Measurements from ENCODE around the gene LPAR1.
"Not testable (repeated sequence)": the region's sequence is repeated elsewhere in the genome, so short reads cannot be mapped to it uniquely, and the experiment has no call there.

The LPAR1 gene

DNA sequence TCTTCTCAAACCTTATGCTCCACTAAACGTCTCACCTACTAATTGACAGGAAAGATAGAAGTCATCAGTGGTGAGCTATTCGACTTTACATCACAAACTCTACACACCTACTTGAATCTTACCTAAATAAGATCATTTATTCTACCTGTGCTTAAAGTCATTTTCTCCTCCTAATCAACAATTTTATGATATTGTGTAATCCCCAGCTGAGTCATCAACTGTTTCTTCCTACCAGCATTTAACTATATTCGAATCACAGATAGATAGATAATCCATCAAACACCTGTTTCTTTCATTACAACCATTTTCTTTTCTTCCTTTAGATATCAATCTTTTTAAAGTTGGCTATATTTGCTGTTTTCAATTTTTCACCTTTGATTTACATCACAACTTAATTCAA lies 181.5 kb downstream of the LPAR1 start:
- DNase-seq, result no peak

- no peak for DNase-seq
Measured at GRCh38 chr9:110850401-110851135, 187.7 kb downstream of the LPAR1 start.

GRCh38 chr9:110847671-110848070 lies 190.6 kb downstream of the LPAR1 start:
- DNase-seq, result no peak

GRCh38 chr9:110846215-110846614 lies 192.1 kb downstream of the LPAR1 start:
- DNase-seq, result no peak

DNA sequence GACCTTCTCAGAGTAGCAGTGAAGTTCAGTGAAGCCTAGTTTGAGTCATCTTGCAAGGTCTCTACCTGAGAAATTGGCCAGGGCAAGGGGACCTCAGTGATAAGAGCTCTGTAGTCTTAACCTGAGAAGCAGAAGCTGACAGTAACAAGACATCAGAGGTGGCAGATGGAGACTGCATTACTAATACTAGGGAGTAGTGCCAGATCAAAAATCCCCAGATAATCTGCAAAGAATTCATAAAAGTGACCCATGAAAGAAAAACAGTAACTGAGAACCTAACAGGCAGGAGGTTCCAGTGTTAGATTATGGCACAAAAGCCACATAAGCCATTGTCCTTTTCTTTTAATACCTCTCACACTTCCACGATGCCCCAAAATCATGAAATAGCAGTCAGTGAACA lies 194.1 kb downstream of the LPAR1 start:
- no peak for DNase-seq

GRCh38 chr9:110842986-110843385 lies 195.3 kb downstream of the LPAR1 start:
- DNase-seq, result no peak

DNA sequence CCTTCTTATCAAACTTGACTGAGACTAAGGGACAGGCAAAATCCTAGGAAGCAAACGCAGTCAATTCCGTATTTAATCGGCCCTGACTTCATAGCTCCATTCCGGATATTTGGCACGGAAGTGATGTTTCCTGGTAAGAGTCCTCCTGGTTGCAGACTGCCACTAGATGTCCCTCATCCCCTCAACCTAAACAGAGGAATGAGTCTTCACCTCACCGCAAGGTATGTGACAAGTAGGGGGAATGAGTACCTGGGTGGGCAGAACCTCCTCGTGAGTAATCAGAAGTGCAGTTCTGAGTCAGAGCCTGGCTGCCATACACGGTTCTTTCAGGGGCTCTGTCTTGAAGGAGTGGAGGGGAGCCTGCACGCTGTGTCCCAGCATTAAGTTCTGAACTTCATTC lies 196.1 kb downstream of the LPAR1 start:
- no peak for DNase-seq

DNA sequence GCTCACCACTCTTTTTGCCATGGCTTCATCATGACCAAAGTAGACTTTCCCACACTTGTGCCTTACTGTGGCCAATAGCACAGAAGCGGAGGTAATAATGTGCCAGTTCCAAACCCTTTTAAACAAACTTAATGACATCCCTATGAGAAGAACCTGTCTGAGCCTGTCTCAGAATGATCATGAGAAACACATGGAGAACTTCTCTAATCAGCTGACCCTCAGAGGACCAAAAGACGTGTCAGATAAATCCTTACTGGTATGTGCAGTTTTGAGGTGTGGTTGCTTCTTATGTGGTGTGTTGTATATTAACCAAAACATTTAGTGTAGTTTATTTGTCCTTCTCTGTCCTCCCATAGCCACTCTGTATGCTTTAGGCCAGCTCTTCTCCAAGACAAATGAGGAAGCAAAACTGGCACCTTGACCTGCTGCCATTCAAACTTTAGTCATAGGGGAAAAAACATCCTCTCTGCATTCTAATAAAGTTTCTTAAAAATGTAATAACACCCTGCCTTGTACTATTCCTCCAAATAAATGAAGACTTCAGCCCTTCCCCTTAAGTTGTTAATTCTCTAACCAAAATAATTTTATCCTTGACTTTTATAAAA lies 200.8 kb downstream of the LPAR1 start:
- DNase-seq, result no peak

DNA sequence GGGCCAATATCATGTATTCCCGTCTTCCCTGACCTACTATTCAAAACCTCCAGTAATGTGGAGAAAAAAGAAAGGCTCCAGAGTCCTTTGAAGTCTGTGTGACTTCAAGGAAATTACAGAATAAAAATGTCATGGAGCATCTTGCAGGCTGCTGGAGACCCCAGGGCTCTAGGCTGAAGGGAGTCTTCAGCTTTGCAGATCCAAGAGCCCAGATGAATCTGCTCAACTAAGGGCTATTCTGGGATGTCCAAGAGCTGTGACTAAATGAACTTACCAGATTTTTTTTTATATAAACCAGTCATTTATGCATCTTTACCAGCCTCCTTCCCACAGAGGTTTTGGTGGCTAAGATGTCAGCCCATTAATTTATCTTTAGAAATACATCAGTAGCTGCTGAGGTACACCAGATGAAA lies 202.4 kb downstream of the LPAR1 start:
- DNase-seq, result no peak

DNA sequence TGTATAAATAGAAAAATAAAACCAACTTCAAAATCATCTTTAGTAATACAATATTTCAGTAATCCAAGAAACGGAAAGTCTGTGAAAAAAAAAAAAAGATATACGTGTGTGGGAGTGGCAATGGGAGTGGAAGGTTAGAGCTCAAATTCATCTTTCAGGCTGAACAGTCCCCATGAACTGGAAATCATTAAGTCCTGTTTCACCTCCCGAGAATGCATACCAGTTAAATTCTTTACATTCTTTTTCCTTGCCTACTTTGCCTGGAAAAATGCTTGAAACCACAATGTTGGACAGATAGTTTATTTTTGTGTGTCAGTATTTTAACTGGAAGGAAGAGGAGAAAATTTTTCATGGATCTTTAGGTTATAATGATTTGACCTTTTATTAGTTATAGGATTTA lies 202.9 kb downstream of the LPAR1 start:
- DNase-seq, result no peak

GRCh38 chr9:110832926-110833325 lies 205.3 kb downstream of the LPAR1 start:
- no peak for DNase-seq

- DNase-seq, result no peak
Measured at GRCh38 chr9:110830495-110830894, 207.8 kb downstream of the LPAR1 start.

- DNase-seq, result no peak
Measured at GRCh38 chr9:110828264-110828663, 210.0 kb downstream of the LPAR1 start.

DNA sequence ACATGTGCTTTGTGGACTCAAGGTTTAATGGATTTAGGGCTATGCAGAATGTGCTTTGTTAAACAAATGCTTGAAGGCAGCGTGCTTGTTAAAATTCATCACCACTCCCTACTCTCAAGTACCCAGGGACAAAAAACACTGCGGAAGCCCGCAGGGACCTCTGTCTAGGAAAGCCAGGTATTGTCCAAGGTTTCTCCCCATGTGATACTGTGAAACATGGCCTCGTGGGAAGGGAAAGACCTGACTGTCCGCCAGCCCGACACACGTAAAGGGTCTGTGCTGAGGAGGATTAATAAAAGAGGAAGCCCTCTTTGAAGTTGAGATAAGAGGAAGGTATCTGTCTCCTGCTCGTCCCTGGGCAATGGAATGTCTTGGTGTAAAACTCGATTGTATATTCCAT lies 211.9 kb downstream of the LPAR1 start:
- DNase-seq, result not testable (repeated sequence)

- no peak for DNase-seq
Measured at GRCh38 chr9:110825950-110826349, 212.3 kb downstream of the LPAR1 start.

DNA sequence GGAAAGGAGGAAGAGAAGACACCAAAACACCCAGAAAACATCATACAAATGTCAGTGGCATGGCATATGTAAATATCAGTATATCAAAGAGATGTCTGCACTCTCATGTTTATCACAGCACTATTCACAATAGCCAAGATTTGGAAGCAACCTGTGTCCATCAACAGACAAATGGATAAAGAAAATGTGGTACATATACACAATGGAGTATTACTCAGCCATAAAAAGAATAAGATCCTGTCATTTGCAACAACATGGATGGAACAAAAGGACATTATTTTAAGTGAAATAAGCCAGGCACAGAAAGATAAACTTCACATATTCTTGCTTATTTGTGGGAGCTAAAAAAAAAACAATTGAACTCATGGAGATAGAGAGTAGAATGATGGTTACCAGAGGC lies 213.1 kb downstream of the LPAR1 start:
- not testable (repeated sequence) for DNase-seq

Data from NCI-H187 treated with DMSO at 0.1 percent for 48 hours (cell line).